ENCODE measurements around the gene DAPK2. TPM values are rescaled to one million over a fixed set of nuclear protein-coding genes. Genes with fewer than 3 reads are reported as not detected.

DAPK2 gene
- total RNA-seq, 2 donors from 2014 or later: 6.1 to 10.6 TPM

DNA sequence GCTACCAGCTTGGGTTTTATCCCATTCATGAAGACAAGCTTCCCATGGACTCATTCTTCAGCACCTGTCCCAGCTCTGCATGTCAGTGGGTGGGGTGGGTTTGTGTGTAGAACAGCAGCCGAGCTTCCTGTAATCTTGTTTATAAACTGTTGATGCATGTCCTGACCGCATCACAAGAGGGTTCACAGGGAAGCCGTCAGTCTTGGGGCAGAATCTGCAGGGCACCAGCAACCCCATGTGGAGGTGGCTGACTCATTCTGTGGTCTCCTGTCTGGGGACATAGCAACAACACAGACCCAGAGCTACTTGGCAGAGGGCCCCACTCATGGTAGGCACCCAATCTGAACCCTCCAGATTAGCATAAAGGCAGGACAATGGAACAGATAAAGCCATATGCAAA lies 35.6 kb downstream of the DAPK2 start:
- no peaks in the 10 kb centered on the region for H3K4me1 ChIP-seq (ENCODE audit: control insufficient read depth in 1 of 2, low read depth in 2 of 2)
- H3K27me3 ChIP-seq (replicated peaks; ENCODE audit: insufficient read depth): no peaks in the 10 kb centered on the region
- TF ChIP-seq, protein P1, sequence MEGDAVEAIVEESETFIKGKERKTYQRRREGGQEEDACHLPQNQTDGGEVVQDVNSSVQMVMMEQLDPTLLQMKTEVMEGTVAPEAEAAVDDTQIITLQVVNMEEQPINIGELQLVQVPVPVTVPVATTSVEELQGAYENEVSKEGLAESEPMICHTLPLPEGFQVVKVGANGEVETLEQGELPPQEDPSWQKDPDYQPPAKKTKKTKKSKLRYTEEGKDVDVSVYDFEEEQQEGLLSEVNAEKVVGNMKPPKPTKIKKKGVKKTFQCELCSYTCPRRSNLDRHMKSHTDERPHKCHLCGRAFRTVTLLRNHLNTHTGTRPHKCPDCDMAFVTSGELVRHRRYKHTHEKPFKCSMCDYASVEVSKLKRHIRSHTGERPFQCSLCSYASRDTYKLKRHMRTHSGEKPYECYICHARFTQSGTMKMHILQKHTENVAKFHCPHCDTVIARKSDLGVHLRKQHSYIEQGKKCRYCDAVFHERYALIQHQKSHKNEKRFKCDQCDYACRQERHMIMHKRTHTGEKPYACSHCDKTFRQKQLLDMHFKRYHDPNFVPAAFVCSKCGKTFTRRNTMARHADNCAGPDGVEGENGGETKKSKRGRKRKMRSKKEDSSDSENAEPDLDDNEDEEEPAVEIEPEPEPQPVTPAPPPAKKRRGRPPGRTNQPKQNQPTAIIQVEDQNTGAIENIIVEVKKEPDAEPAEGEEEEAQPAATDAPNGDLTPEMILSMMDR (IDR thresholded peaks at IDR 0.05): no peak
- H3K36me3 ChIP-seq: no peaks in the 10 kb centered on the region
- H3K4me3 ChIP-seq: no peak overlapping the region
- DNase-seq (ENCODE audit: low spot score) (no peak), ATAC-seq (ENCODE audit: insufficient number of reproducible peaks, low FRiP score, low read depth) (no peak)
- H3K27ac ChIP-seq: no peak overlapping the region
- no peaks in the 10 kb centered on the region for H3K9me3 ChIP-seq

DNA sequence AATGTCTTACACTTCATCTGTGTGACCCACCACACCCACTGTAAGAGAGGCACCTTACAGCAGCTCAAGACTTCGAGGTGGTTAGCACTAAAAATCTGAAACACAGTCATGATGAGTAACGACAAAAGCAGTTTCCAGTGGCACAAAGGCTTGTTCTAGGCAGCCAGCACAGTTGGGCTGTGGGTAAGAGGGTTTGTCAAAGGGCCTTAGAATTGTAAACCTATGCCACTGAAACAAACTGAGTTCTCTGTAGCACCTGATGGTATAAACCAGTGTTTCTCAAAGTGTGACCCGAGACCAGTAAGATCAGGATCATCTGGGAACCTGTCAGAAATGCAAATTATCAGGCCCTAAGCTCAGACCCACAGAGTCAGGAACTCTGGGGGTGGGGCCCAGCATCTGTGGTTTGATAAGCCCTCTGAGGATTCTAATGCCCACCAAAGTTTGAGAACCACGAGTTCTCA lies 36.5 kb downstream of the DAPK2 start:
- Histone ChIP-seq H3K36me3 (no peaks in the 10 kb centered on the region), H3K27me3 (replicated peaks; ENCODE audit: insufficient read depth) (no peaks in the 10 kb centered on the region), H3K27ac (no peak overlapping the region), H3K4me3 (no peak overlapping the region), H3K9me3 (no peaks in the 10 kb centered on the region), H3K4me1 (ENCODE audit: control insufficient read depth in 1 of 2, low read depth in 2 of 2) (no peaks in the 10 kb centered on the region)
- DNase-seq (ENCODE audit: low spot score): no peak
- ATAC-seq (ENCODE audit: insufficient number of reproducible peaks, low FRiP score, low read depth): no peak
- TF ChIP-seq, protein P1 (IDR thresholded peaks at IDR 0.05): no peak

DNA sequence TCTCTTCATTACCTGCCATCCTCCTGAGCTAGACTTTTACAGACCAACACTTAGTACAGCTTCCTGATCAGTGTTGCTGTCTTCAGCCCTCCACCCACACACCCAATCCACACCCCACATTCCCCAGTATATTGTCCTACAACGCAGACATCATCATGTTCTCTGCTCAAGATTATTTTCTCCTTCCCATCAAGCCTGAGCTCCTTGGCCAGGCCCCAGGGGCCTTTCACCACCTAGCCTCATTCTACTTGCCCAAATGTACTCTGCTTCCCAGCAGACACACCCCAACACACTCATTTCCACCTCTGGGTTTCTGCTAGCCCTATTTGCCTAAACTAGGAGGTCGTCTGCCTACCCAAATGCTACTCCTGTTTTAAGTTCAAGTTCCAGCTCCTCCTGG lies 37.0 kb downstream of the DAPK2 start:
- H3K4me1 ChIP-seq (ENCODE audit: control insufficient read depth in 1 of 2, low read depth in 2 of 2): no peaks in the 10 kb centered on the region
- no peaks in the 10 kb centered on the region for H3K36me3 ChIP-seq
- DNase-seq (ENCODE audit: low spot score) (no peak), ATAC-seq (ENCODE audit: insufficient number of reproducible peaks, low FRiP score, low read depth) (no peak)
- no peaks in the 10 kb centered on the region for H3K9me3 ChIP-seq
- no peak overlapping the region for H3K27ac ChIP-seq
- H3K4me3 ChIP-seq: no peak overlapping the region
- TF ChIP-seq, protein P1 (IDR thresholded peaks at IDR 0.05): no peak
- H3K27me3 ChIP-seq (replicated peaks; ENCODE audit: insufficient read depth): no peaks in the 10 kb centered on the region

DNA sequence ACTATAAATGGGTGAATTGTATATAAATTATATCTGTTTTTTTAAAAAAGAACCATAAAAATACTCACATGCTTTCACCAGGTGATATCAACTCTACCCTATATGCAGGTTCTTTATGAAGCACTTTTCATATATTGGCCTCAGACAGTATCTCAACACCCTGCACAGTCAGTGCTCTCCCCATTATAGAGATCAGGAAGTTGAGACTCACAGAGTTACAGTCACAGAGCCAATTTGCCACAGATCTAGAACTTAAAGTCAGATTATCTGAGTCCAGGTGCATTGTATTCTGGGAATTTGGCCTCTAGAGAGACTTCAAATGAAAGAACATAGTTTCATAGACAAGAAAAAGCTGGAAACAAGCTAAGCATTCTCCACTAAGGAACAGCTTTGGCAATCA lies 38.1 kb downstream of the DAPK2 start:
- Histone ChIP-seq H3K27ac (no peak overlapping the region), H3K9me3 (no peaks in the 10 kb centered on the region), H3K36me3 (no peaks in the 10 kb centered on the region), H3K4me3 (no peak overlapping the region), H3K4me1 (ENCODE audit: control insufficient read depth in 1 of 2, low read depth in 2 of 2) (no peaks in the 10 kb centered on the region), H3K27me3 (replicated peaks; ENCODE audit: insufficient read depth) (no peaks in the 10 kb centered on the region)
- no peak for ATAC-seq (ENCODE audit: insufficient number of reproducible peaks, low FRiP score, low read depth)
- TF ChIP-seq, protein P1 (IDR thresholded peaks at IDR 0.05): no peak
- DNase-seq (ENCODE audit: low spot score): no peak

DNA sequence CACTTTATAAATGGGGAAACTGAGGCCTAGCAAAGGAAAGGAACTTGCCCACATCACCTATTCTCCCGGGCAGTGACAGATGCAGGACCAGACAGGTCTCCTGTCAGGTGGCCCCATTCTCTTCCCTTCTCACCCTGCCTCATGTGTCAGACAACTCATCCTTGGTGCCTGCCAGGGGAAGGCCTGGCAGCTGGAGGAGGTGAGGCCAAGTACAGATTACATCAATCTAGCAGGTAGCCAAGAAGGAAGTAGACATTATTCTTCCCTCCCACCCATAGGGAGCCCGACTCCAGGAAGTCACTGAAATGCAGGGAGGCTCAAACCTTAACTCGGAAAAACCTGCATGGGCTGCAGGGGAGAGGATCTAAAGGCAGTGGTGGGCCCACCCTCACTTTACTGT lies 39.6 kb downstream of the DAPK2 start:
- no peak for ATAC-seq (ENCODE audit: insufficient number of reproducible peaks, low FRiP score, low read depth)
- H3K27ac ChIP-seq: no peak overlapping the region
- H3K4me1 ChIP-seq (ENCODE audit: control insufficient read depth in 1 of 2, low read depth in 2 of 2): no peaks in the 10 kb centered on the region
- TF ChIP-seq, protein P1 (IDR thresholded peaks at IDR 0.05): no peak
- DNase-seq (ENCODE audit: low spot score): no peak
- no peaks in the 10 kb centered on the region for H3K36me3 ChIP-seq
- H3K9me3 ChIP-seq: no peaks in the 10 kb centered on the region
- no peaks in the 10 kb centered on the region for H3K27me3 ChIP-seq (replicated peaks; ENCODE audit: insufficient read depth)
- H3K4me3 ChIP-seq: no peak overlapping the region

Measured in thoracic aorta (tissue), 2 donors.